ENCODE measurements around the gene FXYD2. TPM values are rescaled to one million over a fixed set of nuclear protein-coding genes. Genes with fewer than 3 reads are reported as not detected.

Gene FXYD2
- total RNA-seq, 1 experiment from 2014 or later, result 0.39 TPM

DNA sequence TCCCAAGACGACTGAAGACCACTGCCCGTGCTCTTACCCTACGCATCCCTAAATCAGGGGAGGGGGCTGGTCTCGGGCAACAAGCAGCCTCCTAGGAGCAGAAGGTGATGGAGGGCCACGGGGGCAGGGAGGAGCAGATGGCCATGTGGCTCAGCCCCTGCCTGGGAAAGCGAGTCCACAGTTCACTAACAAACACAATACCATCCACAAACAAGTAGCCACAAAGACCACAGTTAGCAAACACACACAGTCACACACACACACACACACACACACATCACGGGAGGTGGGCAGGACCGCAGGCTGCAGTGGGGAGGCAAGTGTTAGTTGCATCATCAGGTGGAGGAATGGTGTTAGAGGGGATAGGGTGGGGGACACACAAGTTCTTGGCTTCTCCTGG is 13.2 kb upstream of the FXYD2 start:
- ChIA-PET POLR2A (no interaction called here), CTCF (no interaction called here)
- Histone ChIP-seq H3K4me1 (ENCODE audit: control insufficient read depth, insufficient read depth, low read length) (no peaks in the 10 kb centered on the region), H3K27ac (ENCODE audit: low read length) (no peak overlapping the region), H3K36me3 (ENCODE audit: control insufficient read depth, insufficient read depth, low read length) (no peaks in the 10 kb centered on the region), H3K9me3 (ENCODE audit: control insufficient read depth, insufficient read depth, low read depth, low read length) (no peaks in the 10 kb centered on the region), H3K4me3 (ENCODE audit: low read depth in 2 of 2, low read length in 2 of 2) (no peak overlapping the region), H3K27me3 (ENCODE audit: control insufficient read depth, insufficient read depth, low read length) (peaks cover 10% of the 10 kb centered on the region)
- no peak for DNase-seq (ENCODE audit: low read depth, low spot score)
- no TSS peak for BruUV-seq (replicated peaks)
- intact Hi-C loops (cut with micrococcal nuclease; ENCODE audit: unreplicated experiment) (no loop called here), in situ Hi-C loops (cut with HindIII; ENCODE audit: low pct_unique_long_range_greater_than_20kb, low sequenced_read_pairs) (no loop called here)
- no peak for ATAC-seq
- TF ChIP-seq, protein P1, sequence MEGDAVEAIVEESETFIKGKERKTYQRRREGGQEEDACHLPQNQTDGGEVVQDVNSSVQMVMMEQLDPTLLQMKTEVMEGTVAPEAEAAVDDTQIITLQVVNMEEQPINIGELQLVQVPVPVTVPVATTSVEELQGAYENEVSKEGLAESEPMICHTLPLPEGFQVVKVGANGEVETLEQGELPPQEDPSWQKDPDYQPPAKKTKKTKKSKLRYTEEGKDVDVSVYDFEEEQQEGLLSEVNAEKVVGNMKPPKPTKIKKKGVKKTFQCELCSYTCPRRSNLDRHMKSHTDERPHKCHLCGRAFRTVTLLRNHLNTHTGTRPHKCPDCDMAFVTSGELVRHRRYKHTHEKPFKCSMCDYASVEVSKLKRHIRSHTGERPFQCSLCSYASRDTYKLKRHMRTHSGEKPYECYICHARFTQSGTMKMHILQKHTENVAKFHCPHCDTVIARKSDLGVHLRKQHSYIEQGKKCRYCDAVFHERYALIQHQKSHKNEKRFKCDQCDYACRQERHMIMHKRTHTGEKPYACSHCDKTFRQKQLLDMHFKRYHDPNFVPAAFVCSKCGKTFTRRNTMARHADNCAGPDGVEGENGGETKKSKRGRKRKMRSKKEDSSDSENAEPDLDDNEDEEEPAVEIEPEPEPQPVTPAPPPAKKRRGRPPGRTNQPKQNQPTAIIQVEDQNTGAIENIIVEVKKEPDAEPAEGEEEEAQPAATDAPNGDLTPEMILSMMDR (IDR thresholded peaks at IDR 0.05), result no peak
- TF ChIP-seq, protein P2, sequence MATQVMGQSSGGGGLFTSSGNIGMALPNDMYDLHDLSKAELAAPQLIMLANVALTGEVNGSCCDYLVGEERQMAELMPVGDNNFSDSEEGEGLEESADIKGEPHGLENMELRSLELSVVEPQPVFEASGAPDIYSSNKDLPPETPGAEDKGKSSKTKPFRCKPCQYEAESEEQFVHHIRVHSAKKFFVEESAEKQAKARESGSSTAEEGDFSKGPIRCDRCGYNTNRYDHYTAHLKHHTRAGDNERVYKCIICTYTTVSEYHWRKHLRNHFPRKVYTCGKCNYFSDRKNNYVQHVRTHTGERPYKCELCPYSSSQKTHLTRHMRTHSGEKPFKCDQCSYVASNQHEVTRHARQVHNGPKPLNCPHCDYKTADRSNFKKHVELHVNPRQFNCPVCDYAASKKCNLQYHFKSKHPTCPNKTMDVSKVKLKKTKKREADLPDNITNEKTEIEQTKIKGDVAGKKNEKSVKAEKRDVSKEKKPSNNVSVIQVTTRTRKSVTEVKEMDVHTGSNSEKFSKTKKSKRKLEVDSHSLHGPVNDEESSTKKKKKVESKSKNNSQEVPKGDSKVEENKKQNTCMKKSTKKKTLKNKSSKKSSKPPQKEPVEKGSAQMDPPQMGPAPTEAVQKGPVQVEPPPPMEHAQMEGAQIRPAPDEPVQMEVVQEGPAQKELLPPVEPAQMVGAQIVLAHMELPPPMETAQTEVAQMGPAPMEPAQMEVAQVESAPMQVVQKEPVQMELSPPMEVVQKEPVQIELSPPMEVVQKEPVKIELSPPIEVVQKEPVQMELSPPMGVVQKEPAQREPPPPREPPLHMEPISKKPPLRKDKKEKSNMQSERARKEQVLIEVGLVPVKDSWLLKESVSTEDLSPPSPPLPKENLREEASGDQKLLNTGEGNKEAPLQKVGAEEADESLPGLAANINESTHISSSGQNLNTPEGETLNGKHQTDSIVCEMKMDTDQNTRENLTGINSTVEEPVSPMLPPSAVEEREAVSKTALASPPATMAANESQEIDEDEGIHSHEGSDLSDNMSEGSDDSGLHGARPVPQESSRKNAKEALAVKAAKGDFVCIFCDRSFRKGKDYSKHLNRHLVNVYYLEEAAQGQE (IDR thresholded peaks at IDR 0.05; ENCODE audit: insufficient read depth in 1 of 2, low read depth in 2 of 2, low read length in 1 of 2), result no peak
- TF ChIP-seq TCF7L2 (IDR thresholded peaks at IDR 0.05; ENCODE audit: low read depth, low read length), result no peak
- TF ChIP-seq POLR2AphosphoS5 (IDR thresholded peaks at IDR 0.05; ENCODE audit: low read depth, low read length), result no peak
- no peak for TF ChIP-seq SIN3A (IDR thresholded peaks at IDR 0.05; ENCODE audit: borderline replicate concordance, insufficient read depth, low read depth, low read length)

DNA sequence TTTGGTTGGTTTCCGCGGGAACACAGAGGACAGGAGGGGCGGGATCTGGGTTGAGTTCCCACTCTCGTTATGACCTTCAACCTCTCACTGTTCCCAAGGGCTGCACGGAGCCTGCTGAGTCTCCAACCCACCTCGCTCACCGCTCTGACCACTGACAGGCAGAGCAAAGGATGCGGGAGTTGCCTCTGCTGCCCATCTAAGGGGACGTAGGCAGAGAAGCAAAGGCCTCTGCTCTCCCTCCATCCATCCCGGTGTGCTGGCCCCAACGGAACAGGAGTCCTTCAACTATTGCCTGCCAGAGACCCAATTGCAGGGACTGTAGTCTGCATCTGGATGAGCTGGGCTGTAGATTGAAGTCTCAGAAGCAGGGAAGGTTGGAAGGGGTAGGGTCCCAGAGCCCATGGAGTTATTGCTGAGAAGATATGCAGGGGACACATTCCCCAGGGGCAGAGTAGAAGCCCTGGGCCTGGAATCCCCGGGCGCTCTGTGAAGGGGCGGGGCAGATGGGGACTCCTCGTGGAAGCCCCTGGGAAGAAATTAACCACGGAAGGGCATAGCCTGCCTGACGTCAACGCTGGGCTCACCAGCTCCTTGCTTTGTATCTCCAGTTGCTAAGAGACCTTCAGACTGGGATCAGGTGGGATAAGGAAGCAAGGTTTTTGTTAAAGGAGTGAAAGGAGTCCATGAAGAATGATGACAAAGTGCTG is 12.7 kb upstream of the FXYD2 start:
- BruUV-seq (replicated peaks), result no TSS peak
- TF ChIP-seq, protein P1 (IDR thresholded peaks at IDR 0.05), result no peak
- TF ChIP-seq, protein P2 (IDR thresholded peaks at IDR 0.05; ENCODE audit: insufficient read depth in 1 of 2, low read depth in 2 of 2, low read length in 1 of 2), result no peak
- TF ChIP-seq TCF7L2 (IDR thresholded peaks at IDR 0.05; ENCODE audit: low read depth, low read length) (no peak), POLR2AphosphoS5 (IDR thresholded peaks at IDR 0.05; ENCODE audit: low read depth, low read length) (no peak), SIN3A (IDR thresholded peaks at IDR 0.05; ENCODE audit: borderline replicate concordance, insufficient read depth, low read depth, low read length) (no peak)
- Histone ChIP-seq H3K27me3 (ENCODE audit: control insufficient read depth, insufficient read depth, low read length) (peaks cover 10% of the 10 kb centered on the region), H3K36me3 (ENCODE audit: control insufficient read depth, insufficient read depth, low read length) (no peaks in the 10 kb centered on the region), H3K27ac (ENCODE audit: low read length) (no peak overlapping the region), H3K9me3 (ENCODE audit: control insufficient read depth, insufficient read depth, low read depth, low read length) (no peaks in the 10 kb centered on the region), H3K4me1 (ENCODE audit: control insufficient read depth, insufficient read depth, low read length) (no peaks in the 10 kb centered on the region), H3K4me3 (ENCODE audit: low read depth in 2 of 2, low read length in 2 of 2) (no peak overlapping the region)
- ATAC-seq (no peak; the same call in 1 of the 2 replicates), DNase-seq (ENCODE audit: low read depth, low spot score) (no peak)
- ChIA-PET CTCF (no interaction called here), POLR2A (no interaction called here)
- in situ Hi-C loops (cut with HindIII; ENCODE audit: low pct_unique_long_range_greater_than_20kb, low sequenced_read_pairs), result no loop called here
- intact Hi-C loops (cut with micrococcal nuclease; ENCODE audit: unreplicated experiment), result no loop called here
